Karpas-422 (cell line): Measurements from ENCODE around the gene UGGT1. TPM values are rescaled to one million over a fixed set of nuclear protein-coding genes. Genes with fewer than 3 reads are reported as not detected.

Source experiments
- DNase-seq: peaks from one replicate; pipeline ENCODE4 v3.0.0-alpha.2; 2015
- H2AFZ ChIP-seq: fragments of 200-600 bp; sonication (generic); 2 replicates; pipeline ENCODE4 v1.6.1; 2014; ENCODE audit warnings: antibody characterized with exemption, low read length, mixed read lengths
- H3K27ac ChIP-seq: fragments of 200-600 bp; sonication (generic); 2 replicates; pipeline ENCODE4 v1.5.1; 2014; ENCODE audit warnings: mild to moderate bottlenecking, low read length, moderate library complexity
- H3K27me3 ChIP-seq: fragments of 200-600 bp; sonication (generic); 2 replicates; pipeline ENCODE4 v1.6.1; 2014; ENCODE audit warnings: low read length, mixed read lengths
- H3K36me3 ChIP-seq: fragments of 200-600 bp; sonication (generic); 2 replicates; pipeline ENCODE4 v1.6.1; 2014; ENCODE audit warnings: low read length, mixed read lengths; ENCODE audit not compliant: insufficient read depth
- H3K4me1 ChIP-seq: fragments of 200-600 bp; sonication (generic); 2 replicates; pipeline ENCODE4 v1.6.1; 2014; ENCODE audit warnings: mild to moderate bottlenecking, low read length, mixed read lengths
- H3K4me2 ChIP-seq: fragments of 200-600 bp; sonication (generic); 2 replicates; pipeline ENCODE4 v1.6.1; 2014; ENCODE audit warnings: low read length, low read depth, mild to moderate bottlenecking; ENCODE audit not compliant: poor library complexity, severe bottlenecking
- H3K4me3 ChIP-seq: fragments of 200-600 bp; sonication (generic); 2 replicates; pipeline ENCODE4 v1.5.1; 2014; ENCODE audit warnings: mild to moderate bottlenecking, antibody characterized with exemption, low read length, mixed read lengths
- H3K79me2 ChIP-seq: fragments of 200-600 bp; sonication (generic); 2 replicates; pipeline ENCODE4 v1.6.1; 2014; ENCODE audit warnings: mild to moderate bottlenecking, low read length, mixed read lengths
- H3K9ac ChIP-seq: fragments of 200-600 bp; sonication (generic); 2 replicates; pipeline ENCODE4 v1.6.0; 2014; ENCODE audit warnings: low read length
- H3K9me2 ChIP-seq: fragments of 200-600 bp; sonication (generic), shearing (Covaris generic); replicated peaks from 2 replicates; pipeline ENCODE4 v1.6.0; 2014; ENCODE audit warnings: mild to moderate bottlenecking, low read length, moderate library complexity; ENCODE audit not compliant: insufficient read depth
- H3K9me3 ChIP-seq: fragments of 300-700, 200-600 bp; sonication (generic); 2 replicates; pipeline ENCODE4 v1.6.1; 2014; ENCODE audit warnings: low read length, mixed read lengths
- H4K20me1 ChIP-seq: fragments of 200-600 bp; sonication (generic); 2 replicates; pipeline ENCODE4 v1.6.1; 2014; ENCODE audit warnings: mild to moderate bottlenecking, antibody characterized with exemption, low read length, low read depth; ENCODE audit not compliant: insufficient read depth
- small RNA-seq: library from RNA; depleted of rRNA; stranded (forward); fragments of <200 nt; gene quantifications from one replicate; pipeline ENCODE3, GENCODE V24; 2014
- total RNA-seq: library from RNA; depleted of rRNA; stranded (reverse); fragments of >200 nt; shearing (Covaris generic); gene quantifications from 2 replicates; pipeline ENCODE4 v1.2.3, GENCODE V29; 2014; ENCODE audit warnings: low replicate concordance; rRNA removed

The UGGT1 gene
- total RNA-seq, 1 experiment from 2014 or later, result 59.3 TPM

DNA sequence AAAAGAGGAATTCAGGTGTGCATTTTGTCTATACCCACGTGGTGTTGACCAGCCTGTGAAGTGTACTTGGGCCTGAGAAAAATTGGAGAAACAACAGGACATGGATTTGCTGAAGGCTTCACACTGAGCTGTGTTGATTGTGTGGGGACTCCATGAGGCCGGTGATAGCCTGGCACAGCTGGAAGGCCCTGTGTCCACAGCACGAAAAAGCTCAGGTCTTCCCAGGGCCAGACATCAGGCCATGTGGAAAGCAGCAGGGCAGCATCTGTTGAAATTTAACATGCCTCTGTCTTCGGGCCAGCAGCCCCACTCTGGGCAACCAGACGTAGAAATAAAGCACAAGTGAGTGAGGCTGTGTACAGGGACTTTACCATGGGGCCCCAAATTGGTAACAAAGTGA is 143.6 kb downstream of the UGGT1 start:
- H3K4me2 ChIP-seq, result no peak overlapping the region
- H2AFZ ChIP-seq, result no peak overlapping the region
- no peaks in the 10 kb centered on the region for H3K36me3 ChIP-seq
- no peaks in the 10 kb centered on the region for H3K79me2 ChIP-seq
- no peaks in the 10 kb centered on the region for H3K27me3 ChIP-seq
- DNase-seq, result no peak
- H3K27ac ChIP-seq, result no peak overlapping the region
- no peak overlapping the region for H3K9ac ChIP-seq
- H3K9me3 ChIP-seq, result no peaks in the 10 kb centered on the region
- H4K20me1 ChIP-seq, result no peaks in the 10 kb centered on the region
- H3K9me2 ChIP-seq, result no peaks in the 10 kb centered on the region
- H3K4me3 ChIP-seq, result no peak overlapping the region
- 0 out of 2 replicates have a peak, but pooled peaks cover 4% of the 10 kb centered on the region for H3K4me1 ChIP-seq

DNA sequence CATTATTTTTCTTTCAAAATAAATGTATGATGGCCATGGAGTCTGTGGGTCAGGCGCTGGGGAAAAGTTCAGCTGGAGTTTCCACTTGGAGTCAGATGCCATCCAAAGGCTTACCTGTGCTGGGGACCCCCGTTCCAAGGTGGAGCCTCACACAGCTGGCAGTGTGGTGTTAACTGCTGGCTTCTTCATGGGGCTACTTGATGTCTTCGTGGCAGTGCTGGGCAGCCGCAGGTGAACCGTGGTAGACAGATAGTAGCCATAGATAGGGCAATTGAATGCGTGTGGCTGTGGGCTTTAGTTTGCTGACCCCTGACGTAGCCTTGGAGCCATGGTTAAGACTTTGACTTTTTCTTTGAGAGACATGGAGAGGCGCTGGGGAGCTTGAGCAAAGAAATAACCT is 144.6 kb downstream of the UGGT1 start:
- no peaks in the 10 kb centered on the region for H3K79me2 ChIP-seq
- H3K9me3 ChIP-seq, result no peaks in the 10 kb centered on the region
- no peak overlapping the region for H2AFZ ChIP-seq
- H3K4me2 ChIP-seq, result no peak overlapping the region
- no peak for DNase-seq
- 0 out of 2 replicates have a peak, but pooled peaks cover 4% of the 10 kb centered on the region for H3K4me1 ChIP-seq
- no peaks in the 10 kb centered on the region for H3K36me3 ChIP-seq
- no peaks in the 10 kb centered on the region for H4K20me1 ChIP-seq
- no peak overlapping the region for H3K9ac ChIP-seq
- H3K27ac ChIP-seq, result no peak overlapping the region
- H3K4me3 ChIP-seq, result no peak overlapping the region
- H3K9me2 ChIP-seq, result no peaks in the 10 kb centered on the region
- no peaks in the 10 kb centered on the region for H3K27me3 ChIP-seq

DNA sequence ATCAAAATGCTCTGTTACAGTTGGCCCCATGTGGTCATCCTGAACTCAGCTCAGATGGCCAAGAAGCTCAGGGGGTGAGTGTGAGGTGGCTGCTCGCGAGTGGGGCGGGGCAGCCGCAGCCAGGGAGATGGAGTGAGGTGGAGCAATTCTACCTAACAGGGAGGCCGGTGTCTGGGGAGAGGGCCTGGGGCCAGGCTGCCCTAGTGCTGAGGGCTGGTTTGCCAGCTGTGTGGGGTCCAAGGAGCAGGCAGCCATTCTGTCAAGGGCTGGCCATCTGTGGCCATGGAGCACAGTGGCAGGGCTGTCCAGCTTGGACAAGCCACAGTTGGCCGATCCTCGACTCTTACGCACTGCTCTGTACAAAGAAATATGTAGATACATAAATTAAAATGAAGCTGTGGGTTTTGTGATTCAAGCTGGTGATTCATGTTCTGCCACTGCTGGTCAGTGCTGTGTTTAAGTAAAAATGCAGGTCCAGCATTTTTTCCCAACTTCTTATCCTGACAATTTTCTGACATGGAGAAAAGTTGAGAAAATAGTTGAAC is 145.6 kb downstream of the UGGT1 start:
- no peaks in the 10 kb centered on the region for H4K20me1 ChIP-seq
- no peak overlapping the region for H3K4me2 ChIP-seq
- H3K9me2 ChIP-seq, result no peaks in the 10 kb centered on the region
- H3K9ac ChIP-seq, result no peak overlapping the region
- H3K27ac ChIP-seq, result no peak overlapping the region
- H3K36me3 ChIP-seq, result no peaks in the 10 kb centered on the region
- H3K27me3 ChIP-seq, result no peaks in the 10 kb centered on the region
- no peaks in the 10 kb centered on the region for H3K9me3 ChIP-seq
- no peak overlapping the region for H3K4me3 ChIP-seq
- H3K4me1 ChIP-seq, result 0 out of 2 replicates have a peak, but pooled peaks cover 4% of the 10 kb centered on the region
- no peak overlapping the region for H2AFZ ChIP-seq
- DNase-seq, result no peak
- H3K79me2 ChIP-seq, result no peaks in the 10 kb centered on the region

DNA sequence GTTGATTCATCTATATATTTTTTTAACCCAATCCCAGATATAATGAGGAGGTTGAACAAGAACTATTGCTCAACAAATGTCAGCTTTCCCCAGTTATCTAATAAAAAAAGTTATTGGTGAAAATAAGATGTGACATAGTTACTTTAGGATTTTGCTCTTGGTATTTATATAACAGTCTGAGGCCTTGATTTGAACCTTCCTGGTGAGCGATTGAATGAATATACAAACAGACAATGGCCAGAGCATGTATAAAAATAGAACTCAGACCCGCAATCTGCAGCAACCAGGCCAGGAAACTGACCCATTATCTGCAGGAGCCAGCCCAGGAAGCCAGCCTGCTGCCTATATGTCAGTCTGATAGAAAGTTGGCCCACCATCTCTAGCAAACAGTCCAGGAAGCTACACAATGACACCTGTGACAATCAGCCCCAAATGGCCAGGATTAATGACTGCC is 146.1 kb downstream of the UGGT1 start:
- Histone ChIP-seq H3K27ac (no peak overlapping the region), H4K20me1 (no peaks in the 10 kb centered on the region), H2AFZ (no peak overlapping the region), H3K36me3 (no peaks in the 10 kb centered on the region), H3K9me2 (no peaks in the 10 kb centered on the region), H3K4me3 (no peak overlapping the region), H3K9ac (no peak overlapping the region), H3K79me2 (no peaks in the 10 kb centered on the region), H3K4me2 (no peak overlapping the region), H3K4me1 (0 out of 2 replicates have a peak, but pooled peaks cover 4% of the 10 kb centered on the region), H3K27me3 (no peaks in the 10 kb centered on the region), H3K9me3 (no peaks in the 10 kb centered on the region)
- DNase-seq, result no peak

DNA sequence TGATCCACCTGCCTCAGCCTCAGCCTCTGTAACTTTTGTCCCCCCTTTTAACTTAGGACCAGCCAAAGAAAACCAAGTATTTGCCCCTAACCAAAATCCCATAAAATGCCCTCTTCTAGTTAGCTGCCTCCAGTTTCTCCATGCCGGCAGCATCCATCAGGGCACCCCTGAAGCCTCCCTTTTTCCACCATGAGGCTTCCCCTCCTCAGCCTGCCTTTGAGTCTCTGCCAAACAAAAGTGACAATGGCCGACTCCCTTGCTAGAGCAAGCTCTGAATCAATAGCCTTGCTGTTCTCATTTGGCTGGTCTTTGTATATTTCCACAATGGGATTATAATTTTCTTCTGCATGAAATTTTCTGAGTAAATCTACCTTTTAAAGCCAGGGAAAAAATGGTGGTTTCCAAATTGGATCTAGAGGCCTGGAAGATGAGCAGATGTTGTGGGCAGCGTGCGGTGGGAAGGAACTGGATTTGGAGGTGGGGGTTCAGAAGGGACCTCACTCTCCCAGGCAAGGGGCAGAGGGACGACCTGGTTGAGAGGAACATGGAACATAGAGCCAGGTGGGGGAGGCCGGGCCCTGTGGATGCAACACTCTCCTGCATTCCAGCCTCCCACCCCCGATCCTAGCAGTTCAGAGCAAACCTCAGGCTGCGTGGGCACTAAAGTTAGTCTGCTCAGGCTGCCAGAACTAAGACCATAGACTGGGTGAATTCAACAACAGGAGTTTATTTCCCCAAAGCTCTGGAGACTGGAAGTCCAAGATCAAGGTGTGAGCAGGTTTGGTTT is 147.1 kb downstream of the UGGT1 start:
- Histone ChIP-seq H3K4me1 (0 out of 2 replicates have a peak, but pooled peaks cover 4% of the 10 kb centered on the region), H3K79me2 (no peaks in the 10 kb centered on the region), H3K27ac (no peak overlapping the region), H3K27me3 (no peaks in the 10 kb centered on the region), H3K36me3 (no peaks in the 10 kb centered on the region), H3K4me2 (no peak overlapping the region), H4K20me1 (no peaks in the 10 kb centered on the region), H3K9ac (no peak overlapping the region), H3K9me3 (no peaks in the 10 kb centered on the region), H3K9me2 (no peaks in the 10 kb centered on the region), H3K4me3 (no peak overlapping the region), H2AFZ (no peak overlapping the region)
- no peak for DNase-seq

DNA sequence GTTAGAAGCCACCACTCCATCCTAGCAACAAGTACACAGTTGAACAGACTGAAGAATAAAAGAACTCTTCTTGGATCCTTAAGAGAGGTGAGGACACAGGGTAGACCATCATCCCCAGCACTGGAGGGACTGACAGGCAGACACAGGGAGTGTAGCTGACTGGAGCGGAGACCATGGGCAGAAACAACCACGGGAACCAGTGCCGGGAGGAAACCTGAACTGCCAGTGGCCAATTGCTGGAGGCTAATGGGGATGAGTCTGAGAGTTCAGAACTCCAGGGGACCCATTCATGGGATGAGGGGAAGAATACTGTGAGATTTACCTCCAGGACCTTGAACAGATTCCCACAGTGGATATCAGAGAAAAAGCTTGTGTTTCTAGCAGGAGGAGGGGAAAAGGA is 150.9 kb downstream of the UGGT1 start:
- no peaks in the 10 kb centered on the region for H3K9me3 ChIP-seq
- no peak overlapping the region for H3K9ac ChIP-seq
- H3K4me1 ChIP-seq, result no peaks in the 10 kb centered on the region
- H4K20me1 ChIP-seq, result no peaks in the 10 kb centered on the region
- no peak overlapping the region for H2AFZ ChIP-seq
- H3K79me2 ChIP-seq, result no peaks in the 10 kb centered on the region
- H3K4me3 ChIP-seq, result no peak overlapping the region
- no peak overlapping the region for H3K4me2 ChIP-seq
- H3K9me2 ChIP-seq, result no peaks in the 10 kb centered on the region
- DNase-seq, result no peak
- H3K27me3 ChIP-seq, result no peaks in the 10 kb centered on the region
- H3K27ac ChIP-seq, result no peak overlapping the region
- H3K36me3 ChIP-seq, result no peaks in the 10 kb centered on the region

Small RNAs within 50 kb of the gene (small RNA-seq; reads per million reads assigned to genes)
- gene AC108059.2, result not detected
- not detected for gene AC108059.3
- gene DYNLT3P2, result 0.20 reads per million
- not detected for gene RF00019

Other genes with a start within 250 kb of the UGGT1 start
- 18.5 and 33.5 TPM in 2 replicates for gene POLR2D, start 233.0 kb upstream of the UGGT1 start, total RNA-seq
- gene AMMECR1L, start 205.2 kb upstream of the UGGT1 start, total RNA-seq, result 6.4 and 8.2 TPM in 2 replicates
- 7.5 and 14.3 TPM in 2 replicates for gene SAP130, start 63.1 kb upstream of the UGGT1 start, total RNA-seq
- 3.3 and 5.9 TPM in 2 replicates for gene HS6ST1, start 227.7 kb downstream of the UGGT1 start, total RNA-seq